Left ventricle myocardium inferior (tissue), 1 donor: ENCODE results near the gene FRMD3. TPM values are rescaled to one million over a fixed set of nuclear protein-coding genes. Genes with fewer than 3 reads are reported as not detected.

Experiments used
- DNase-seq: peaks from one replicate; pipeline ENCODE4 v3.0.0-alpha.2; 2020
- H3K27ac ChIP-seq: fragments of 200-600 bp; replicated peaks from 2 replicates; pipeline ENCODE4 v1.8.0; 2021
- H3K27me3 ChIP-seq: fragments of 200-600 bp; 2 replicates; pipeline ENCODE4 v1.8.0; 2021; ENCODE audit warnings: low read depth
- H3K36me3 ChIP-seq: fragments of 200-600 bp; 2 replicates; pipeline ENCODE4 v1.8.0; 2021
- H3K4me1 ChIP-seq: fragments of 200-600 bp; 2 replicates; pipeline ENCODE4 v1.8.0; 2021
- H3K4me3 ChIP-seq: fragments of 200-600 bp; 2 replicates; pipeline ENCODE4 v1.8.0; 2021; ENCODE audit warnings: mild to moderate bottlenecking, moderate library complexity
- H3K9me3 ChIP-seq: fragments of 200-600 bp; replicated peaks from 2 replicates; pipeline ENCODE4 v1.8.0; 2021
- intact Hi-C: fragments of 100-400 bp; cut with micrococcal nuclease; formaldehyde crosslinking; loops from one replicate; pipeline ENCODE4 v1.11.0; 2022
- total RNA-seq: library from RNA; stranded (reverse); fragmentation: NEBNext Ultra II Directional; extraction: Animal tissue kit (Norgen Biotek cat#: 25700); gene quantifications from one replicate; pipeline ENCODE4 v1.2.1, GENCODE V29; 2021
- TF ChIP-seq, protein P1 (sequence below): fragments of 200-600 bp; IDR thresholded peaks from 2 replicates; pipeline ENCODE4 v1.8.0; 2021; ENCODE audit warnings: antibody characterized with exemption, mild to moderate bottlenecking, borderline replicate concordance
- donor health status: DM: no; HTN: yes; CAD: no; lungs with severe emphysema.

FRMD3 gene
- total RNA-seq, 1 donor from 2014 or later: 131 TPM

DNA sequence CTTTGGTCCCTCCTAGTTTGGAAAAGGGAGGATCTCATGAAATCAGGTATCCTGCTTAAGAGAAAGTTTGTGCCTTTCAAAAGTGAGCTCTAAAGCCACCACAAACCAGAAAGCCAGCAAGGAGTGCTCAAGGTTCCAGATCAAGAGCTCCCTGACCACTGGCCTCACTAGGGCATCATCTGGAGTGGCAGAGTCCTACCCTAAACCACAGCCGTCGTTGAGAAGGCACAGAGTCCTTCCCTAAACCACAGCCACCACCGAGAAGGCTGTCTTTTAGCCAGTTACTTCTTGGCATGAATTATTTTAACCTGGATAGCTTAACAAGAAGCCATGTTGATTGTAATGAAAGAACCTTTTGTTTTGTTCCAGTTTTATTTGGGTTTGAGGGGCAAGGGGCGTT is 102.9 kb downstream of the FRMD3 start:
- no peak for DNase-seq
- H3K36me3 ChIP-seq: no peaks in the 10 kb centered on the region
- H3K9me3 ChIP-seq: no peaks in the 10 kb centered on the region
- TF ChIP-seq, protein P1, sequence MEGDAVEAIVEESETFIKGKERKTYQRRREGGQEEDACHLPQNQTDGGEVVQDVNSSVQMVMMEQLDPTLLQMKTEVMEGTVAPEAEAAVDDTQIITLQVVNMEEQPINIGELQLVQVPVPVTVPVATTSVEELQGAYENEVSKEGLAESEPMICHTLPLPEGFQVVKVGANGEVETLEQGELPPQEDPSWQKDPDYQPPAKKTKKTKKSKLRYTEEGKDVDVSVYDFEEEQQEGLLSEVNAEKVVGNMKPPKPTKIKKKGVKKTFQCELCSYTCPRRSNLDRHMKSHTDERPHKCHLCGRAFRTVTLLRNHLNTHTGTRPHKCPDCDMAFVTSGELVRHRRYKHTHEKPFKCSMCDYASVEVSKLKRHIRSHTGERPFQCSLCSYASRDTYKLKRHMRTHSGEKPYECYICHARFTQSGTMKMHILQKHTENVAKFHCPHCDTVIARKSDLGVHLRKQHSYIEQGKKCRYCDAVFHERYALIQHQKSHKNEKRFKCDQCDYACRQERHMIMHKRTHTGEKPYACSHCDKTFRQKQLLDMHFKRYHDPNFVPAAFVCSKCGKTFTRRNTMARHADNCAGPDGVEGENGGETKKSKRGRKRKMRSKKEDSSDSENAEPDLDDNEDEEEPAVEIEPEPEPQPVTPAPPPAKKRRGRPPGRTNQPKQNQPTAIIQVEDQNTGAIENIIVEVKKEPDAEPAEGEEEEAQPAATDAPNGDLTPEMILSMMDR: no peak
- H3K27ac ChIP-seq: no peak overlapping the region
- peaks cover 69% of the 10 kb centered on the region for H3K4me1 ChIP-seq
- intact Hi-C loops: no loop called here
- H3K4me3 ChIP-seq: no peak overlapping the region
- no peaks in the 10 kb centered on the region for H3K27me3 ChIP-seq

DNA sequence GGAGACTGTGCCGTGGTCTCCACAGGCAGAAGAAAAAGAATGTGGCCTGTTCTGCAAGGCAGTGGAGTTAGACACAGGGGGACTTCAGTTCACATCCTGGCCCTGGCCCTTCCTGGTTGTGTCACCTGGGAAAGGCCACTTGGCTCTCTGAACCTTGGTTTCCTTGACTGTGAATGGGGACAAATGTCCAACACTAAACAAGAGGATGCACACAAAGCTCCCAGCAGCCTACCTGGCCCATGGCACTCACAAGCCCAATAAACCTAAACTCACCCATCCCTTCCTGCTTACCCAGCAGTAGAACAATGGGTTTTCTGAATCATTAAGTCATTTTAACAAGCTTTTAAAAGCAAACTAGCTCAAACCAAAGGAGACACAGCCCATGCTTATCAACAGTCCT is 103.9 kb downstream of the FRMD3 start:
- TF ChIP-seq, protein P1: no peak
- intact Hi-C loops: no loop called here
- no peak for DNase-seq
- Histone ChIP-seq H3K9me3 (no peaks in the 10 kb centered on the region), H3K27ac (peak overlapping the region; percentile 77), H3K27me3 (no peaks in the 10 kb centered on the region), H3K4me3 (no peak overlapping the region), H3K4me1 (peaks cover 62% of the 10 kb centered on the region), H3K36me3 (no peaks in the 10 kb centered on the region)

DNA sequence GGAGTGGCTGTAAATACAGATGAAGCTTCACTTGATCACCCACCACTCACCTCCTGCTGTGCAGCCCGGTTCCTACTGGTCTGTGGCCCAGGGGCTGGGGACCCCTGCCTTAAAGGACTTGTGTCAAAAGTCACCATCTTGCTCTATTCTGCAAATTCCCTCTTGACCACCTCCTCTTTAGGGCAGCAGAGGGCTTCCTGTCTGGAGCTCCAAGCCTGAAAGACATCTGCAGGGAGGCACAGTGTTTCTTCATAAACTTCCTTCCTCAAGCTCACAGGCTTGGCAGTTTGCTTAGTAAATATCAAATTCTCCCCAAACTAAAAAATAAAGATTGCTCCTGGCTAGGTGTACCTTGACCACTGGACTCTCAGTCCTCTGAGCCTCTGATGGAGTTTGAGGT is 104.4 kb downstream of the FRMD3 start:
- TF ChIP-seq, protein P1: no peak
- Histone ChIP-seq H3K27ac (peak overlapping the region; percentile 77), H3K9me3 (no peaks in the 10 kb centered on the region), H3K36me3 (no peaks in the 10 kb centered on the region), H3K27me3 (no peaks in the 10 kb centered on the region), H3K4me1 (peaks cover 62% of the 10 kb centered on the region), H3K4me3 (no peak overlapping the region)
- DNase-seq: no peak
- intact Hi-C loops: no loop called here

DNA sequence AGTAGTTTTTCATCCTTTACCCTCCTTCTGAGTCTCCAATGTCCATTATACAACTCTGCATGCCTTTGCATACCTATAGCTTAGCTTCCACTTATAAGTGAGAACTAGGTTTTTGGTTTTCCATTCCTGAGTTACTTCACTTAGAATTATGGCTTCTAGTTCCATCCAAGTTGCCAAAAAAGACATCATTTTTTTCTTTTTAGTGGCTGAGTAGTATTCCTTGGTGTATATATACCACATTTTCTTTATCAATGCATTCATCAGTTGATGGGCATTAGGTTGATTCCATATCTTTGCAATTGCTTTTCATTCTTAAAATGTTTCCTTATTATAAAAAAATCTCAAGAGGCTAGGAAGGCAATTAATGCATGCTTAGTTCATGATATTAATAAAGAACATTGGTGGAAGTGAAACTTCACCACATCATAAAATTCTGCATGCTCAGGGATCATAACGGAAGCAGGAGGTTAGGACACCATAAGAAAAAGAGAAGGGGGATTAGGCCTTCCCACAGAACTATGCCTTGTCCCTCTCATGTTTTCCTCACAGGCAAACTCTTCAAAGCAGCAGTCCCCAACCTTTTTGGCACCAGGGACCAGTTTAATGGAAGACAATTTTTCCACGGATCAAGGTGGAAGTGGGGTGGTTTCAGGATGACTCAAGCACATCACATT is 105.2 kb downstream of the FRMD3 start:
- TF ChIP-seq, protein P1: no peak
- peaks cover 2% of the 10 kb centered on the region for H3K36me3 ChIP-seq
- H3K4me3 ChIP-seq: no peak overlapping the region
- no peaks in the 10 kb centered on the region for H3K9me3 ChIP-seq
- peak overlapping the region; percentile 77 for H3K27ac ChIP-seq
- DNase-seq: no peak
- H3K27me3 ChIP-seq: no peaks in the 10 kb centered on the region
- intact Hi-C loops: no loop called here
- peaks cover 62% of the 10 kb centered on the region for H3K4me1 ChIP-seq

DNA sequence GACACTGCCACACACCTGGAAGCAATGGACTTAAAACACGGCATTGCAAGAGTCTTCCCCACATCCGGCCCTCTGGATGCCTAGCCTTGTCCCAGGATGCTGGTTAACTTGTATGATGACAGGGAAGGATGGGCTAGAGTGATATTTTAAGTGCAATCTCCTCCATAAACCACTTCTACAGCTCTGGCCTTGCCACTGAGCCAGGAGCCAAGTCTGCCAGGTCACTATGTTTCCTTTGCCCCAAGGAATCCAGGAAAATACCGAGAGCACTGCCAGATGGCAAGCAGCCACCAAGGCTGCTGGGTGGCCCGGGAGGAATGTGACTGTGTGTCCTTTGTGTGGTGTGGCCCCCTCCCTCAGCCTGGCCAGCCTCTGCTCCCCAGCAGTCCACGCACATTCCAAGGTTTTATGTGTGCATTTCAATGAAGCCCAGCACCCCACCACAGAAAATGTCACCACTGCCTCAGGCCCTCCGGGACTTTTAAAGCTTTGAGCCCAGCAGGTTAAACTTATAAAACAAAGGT is 106.0 kb downstream of the FRMD3 start:
- Histone ChIP-seq H3K36me3 (peaks cover 5% of the 10 kb centered on the region), H3K27me3 (no peaks in the 10 kb centered on the region), H3K9me3 (no peaks in the 10 kb centered on the region), H3K4me1 (peaks cover 59% of the 10 kb centered on the region), H3K4me3 (no peak overlapping the region), H3K27ac (peak overlapping the region; percentile 77)
- TF ChIP-seq, protein P1: no peak
- intact Hi-C loops: no loop called here
- peak; percentile 82 for DNase-seq
